Measurements from ENCODE around the gene PTPRU. TPM values are rescaled to one million over a fixed set of nuclear protein-coding genes. Genes with fewer than 3 reads are reported as not detected.

PTPRU gene
- total RNA-seq, 2 experiments from 2014 or later, result 0.16 to 0.56 TPM

DNA sequence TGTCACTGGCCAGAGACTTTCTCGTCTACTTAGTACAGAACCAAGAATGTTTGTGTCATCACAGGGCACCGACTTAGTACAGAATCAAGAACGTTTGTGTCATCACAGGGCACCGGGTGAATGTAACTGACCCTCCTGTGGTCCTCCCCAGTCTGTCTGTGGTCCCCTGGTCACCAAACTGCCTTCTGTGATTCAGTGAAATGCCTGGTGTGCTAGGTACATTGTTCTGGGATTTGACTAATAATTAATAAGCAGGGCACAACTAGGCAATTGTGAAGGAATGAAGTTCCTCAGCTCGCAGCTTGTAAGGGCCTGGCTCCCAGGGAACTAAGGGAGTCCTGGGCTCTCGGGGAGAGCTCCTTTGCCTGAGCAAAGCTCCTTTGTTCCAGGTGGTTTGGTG, 12.8 kb upstream of the PTPRU start:
- TF ChIP-seq, protein P1, sequence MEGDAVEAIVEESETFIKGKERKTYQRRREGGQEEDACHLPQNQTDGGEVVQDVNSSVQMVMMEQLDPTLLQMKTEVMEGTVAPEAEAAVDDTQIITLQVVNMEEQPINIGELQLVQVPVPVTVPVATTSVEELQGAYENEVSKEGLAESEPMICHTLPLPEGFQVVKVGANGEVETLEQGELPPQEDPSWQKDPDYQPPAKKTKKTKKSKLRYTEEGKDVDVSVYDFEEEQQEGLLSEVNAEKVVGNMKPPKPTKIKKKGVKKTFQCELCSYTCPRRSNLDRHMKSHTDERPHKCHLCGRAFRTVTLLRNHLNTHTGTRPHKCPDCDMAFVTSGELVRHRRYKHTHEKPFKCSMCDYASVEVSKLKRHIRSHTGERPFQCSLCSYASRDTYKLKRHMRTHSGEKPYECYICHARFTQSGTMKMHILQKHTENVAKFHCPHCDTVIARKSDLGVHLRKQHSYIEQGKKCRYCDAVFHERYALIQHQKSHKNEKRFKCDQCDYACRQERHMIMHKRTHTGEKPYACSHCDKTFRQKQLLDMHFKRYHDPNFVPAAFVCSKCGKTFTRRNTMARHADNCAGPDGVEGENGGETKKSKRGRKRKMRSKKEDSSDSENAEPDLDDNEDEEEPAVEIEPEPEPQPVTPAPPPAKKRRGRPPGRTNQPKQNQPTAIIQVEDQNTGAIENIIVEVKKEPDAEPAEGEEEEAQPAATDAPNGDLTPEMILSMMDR (IDR thresholded peaks at IDR 0.05), result no peak
- H3K27me3 ChIP-seq (ENCODE audit: control insufficient read depth in 1 of 2, insufficient read depth in 2 of 2, low read length in 2 of 2), result no peaks in the 10 kb centered on the region
- no peaks in the 10 kb centered on the region for H3K4me1 ChIP-seq (ENCODE audit: insufficient read depth, low read length)
- Mint-ChIP-seq H3K27ac (no peak overlapping the region), H3K9me3 (no peaks in the 10 kb centered on the region), H3K36me3 (ENCODE audit: low read depth) (peaks cover 27% of the 10 kb centered on the region), H3K4me3 (no peak overlapping the region), H3K4me1 (ENCODE audit: low read depth) (no peaks in the 10 kb centered on the region), H3K27me3 (no peaks in the 10 kb centered on the region)
- no peak overlapping the region for H3K27ac ChIP-seq (ENCODE audit: low read depth in 1 of 2, low read length in 2 of 2)
- no peaks in the 10 kb centered on the region for H3K9me3 ChIP-seq (ENCODE audit: control insufficient read depth in 1 of 2, insufficient read depth in 1 of 2, low read length in 2 of 2)
- ChIA-PET POLR2A (no interaction called here), CTCF (no interaction called here)
- no peak for ATAC-seq (ENCODE audit: poor library complexity)
- DNase-seq, result no peak
- H3K36me3 ChIP-seq (ENCODE audit: insufficient read depth, low read length), result peaks cover 8% of the 10 kb centered on the region
- no peak overlapping the region for H3K4me3 ChIP-seq (ENCODE audit: low read length)
- intact Hi-C loops (cut with DNase I, micrococcal nuclease), result no loop called here

DNA sequence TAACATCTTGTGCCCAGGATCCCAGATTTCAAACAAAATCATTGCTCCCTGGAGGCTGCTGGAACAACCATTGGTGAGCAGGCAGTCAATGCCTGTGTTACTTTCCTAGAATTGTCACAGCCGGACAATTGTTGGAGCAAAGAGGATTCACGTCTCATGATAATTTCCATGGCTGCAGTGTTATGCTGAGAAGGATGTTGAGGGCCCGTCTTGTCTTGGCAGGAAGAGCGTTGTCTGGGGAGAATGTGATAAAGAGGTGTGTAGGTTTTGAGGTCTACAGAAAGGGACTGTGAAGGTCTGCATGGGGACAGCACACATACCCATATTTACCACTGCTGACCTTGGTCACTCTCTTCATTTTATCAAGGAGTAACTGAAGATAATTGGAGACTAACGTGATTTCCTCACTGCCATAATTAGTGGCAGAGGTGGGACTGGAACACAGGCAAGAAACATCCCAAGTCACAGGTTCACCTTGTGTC, 11.9 kb upstream of the PTPRU start:
- CTCF ChIA-PET, result no interaction called here
- no peaks in the 10 kb centered on the region for H3K27me3 Mint-ChIP-seq
- TF ChIP-seq, protein P1 (IDR thresholded peaks at IDR 0.05), result no peak
- H3K9me3 Mint-ChIP-seq, result no peaks in the 10 kb centered on the region
- Histone ChIP-seq H3K36me3 (ENCODE audit: insufficient read depth, low read length) (peaks cover 8% of the 10 kb centered on the region), H3K27me3 (ENCODE audit: control insufficient read depth in 1 of 2, insufficient read depth in 2 of 2, low read length in 2 of 2) (no peaks in the 10 kb centered on the region), H3K4me3 (ENCODE audit: low read length) (no peak overlapping the region), H3K9me3 (ENCODE audit: control insufficient read depth in 1 of 2, insufficient read depth in 1 of 2, low read length in 2 of 2) (no peaks in the 10 kb centered on the region), H3K27ac (ENCODE audit: low read depth in 1 of 2, low read length in 2 of 2) (no peak overlapping the region), H3K4me1 (ENCODE audit: insufficient read depth, low read length) (no peaks in the 10 kb centered on the region)
- POLR2A ChIA-PET, result no interaction called here
- DNase-seq (no peak), ATAC-seq (ENCODE audit: poor library complexity) (no peak)
- H3K36me3 Mint-ChIP-seq (ENCODE audit: low read depth), result peaks cover 27% of the 10 kb centered on the region
- H3K4me1 Mint-ChIP-seq (ENCODE audit: low read depth), result no peaks in the 10 kb centered on the region
- no peak overlapping the region for H3K4me3 Mint-ChIP-seq
- H3K27ac Mint-ChIP-seq, result no peak overlapping the region
- intact Hi-C loops (cut with DNase I, micrococcal nuclease), result no loop called here

DNA sequence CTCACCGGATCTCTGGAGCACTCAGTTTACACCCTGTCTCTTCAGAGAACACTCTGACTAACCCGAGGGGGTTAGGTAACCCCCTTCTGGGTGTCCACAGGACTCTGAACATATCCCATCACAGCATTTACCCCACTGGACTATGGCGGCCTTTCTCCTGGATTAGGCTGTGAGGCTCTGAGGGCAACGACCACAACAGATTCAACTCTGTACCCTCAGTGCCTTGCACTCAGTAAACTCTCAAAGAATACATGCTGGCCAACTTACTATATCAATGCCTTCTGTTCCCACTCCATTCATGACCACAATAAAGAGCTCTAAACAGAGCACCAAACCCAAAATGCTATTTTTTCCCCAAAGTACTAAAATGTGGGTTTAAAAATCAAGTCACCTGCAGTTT, 11.0 kb upstream of the PTPRU start:
- DNase-seq (no peak), ATAC-seq (ENCODE audit: poor library complexity) (no peak)
- intact Hi-C loops (cut with DNase I, micrococcal nuclease), result no loop called here
- Histone ChIP-seq H3K4me1 (ENCODE audit: insufficient read depth, low read length) (peaks cover 7% of the 10 kb centered on the region), H3K27me3 (ENCODE audit: control insufficient read depth in 1 of 2, insufficient read depth in 2 of 2, low read length in 2 of 2) (no peaks in the 10 kb centered on the region), H3K36me3 (ENCODE audit: insufficient read depth, low read length) (peaks cover 8% of the 10 kb centered on the region), H3K4me3 (ENCODE audit: low read length) (no peak overlapping the region), H3K27ac (ENCODE audit: low read depth in 1 of 2, low read length in 2 of 2) (no peak overlapping the region), H3K9me3 (ENCODE audit: control insufficient read depth in 1 of 2, insufficient read depth in 1 of 2, low read length in 2 of 2) (no peaks in the 10 kb centered on the region)
- no peaks in the 10 kb centered on the region for H3K27me3 Mint-ChIP-seq
- H3K4me1 Mint-ChIP-seq (ENCODE audit: low read depth), result peaks cover 9% of the 10 kb centered on the region
- H3K36me3 Mint-ChIP-seq (ENCODE audit: low read depth), result peaks cover 26% of the 10 kb centered on the region
- H3K27ac Mint-ChIP-seq, result no peak overlapping the region
- ChIA-PET CTCF (no interaction called here), POLR2A (no interaction called here)
- TF ChIP-seq, protein P1 (IDR thresholded peaks at IDR 0.05), result no peak
- no peak overlapping the region for H3K4me3 Mint-ChIP-seq
- no peaks in the 10 kb centered on the region for H3K9me3 Mint-ChIP-seq

Data from CD4-positive, alpha-beta T cell (primary cell).